ENCODE measurements around the gene MAPK1.
"Not testable (repeated sequence)": the region's sequence is repeated elsewhere in the genome, so short reads cannot be mapped to it uniquely, and the experiment has no call there.

Gene MAPK1

DNA sequence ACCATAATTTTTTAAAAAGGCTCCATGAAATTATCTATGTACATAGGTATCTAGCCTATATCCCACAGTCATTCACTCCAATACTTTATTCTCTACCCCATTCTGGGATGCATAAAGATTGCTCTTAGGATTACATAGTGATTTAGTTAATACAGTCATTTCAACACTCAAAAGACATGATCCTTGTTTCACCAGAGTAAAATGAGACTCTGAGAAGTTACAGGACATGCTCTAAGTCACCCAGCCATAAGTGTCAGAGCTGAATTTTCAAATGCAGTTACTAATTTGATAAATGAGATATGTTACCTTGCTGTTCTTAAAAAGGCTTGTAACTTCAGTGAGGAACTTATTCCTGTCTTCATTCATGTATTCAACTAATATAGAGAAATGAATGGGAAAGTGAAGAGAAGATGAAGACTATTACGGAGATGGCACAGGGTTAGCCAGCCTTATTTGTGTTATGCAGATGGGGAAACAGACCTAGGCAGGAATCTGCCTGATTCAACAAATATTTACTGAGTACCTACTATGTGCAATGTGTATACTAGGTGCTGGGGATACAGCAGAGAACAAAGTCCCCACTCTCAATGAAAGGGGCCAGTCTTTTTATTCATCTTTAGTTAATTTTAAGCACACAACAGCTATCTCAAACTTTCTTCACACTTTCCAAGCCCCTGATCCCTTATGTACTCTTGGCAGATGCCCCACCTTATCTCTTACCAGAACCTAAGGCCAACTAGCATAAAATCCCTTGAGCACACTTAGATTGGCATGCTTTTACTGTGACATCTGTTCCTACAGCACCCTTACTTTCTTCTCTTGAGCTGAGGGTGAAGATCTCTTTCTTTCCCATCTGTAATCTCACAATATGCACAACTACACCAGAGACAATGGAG is 21.6 kb downstream of the MAPK1 start:
- DNase-seq: no peak

GRCh38 chr22:21842946-21843345 is 24.5 kb downstream of the MAPK1 start:
- no peak for DNase-seq

- no peak for DNase-seq
These were observed 26.0 kb downstream of the MAPK1 start for GRCh38 chr22:21841422-21841821.

- no peak for DNase-seq
These were observed 27.1 kb downstream of the MAPK1 start for GRCh38 chr22:21840236-21840823.

- no peak for DNase-seq
These were observed 27.7 kb downstream of the MAPK1 start for GRCh38 chr22:21839765-21840140.

- not testable (repeated sequence) for DNase-seq
These were observed 28.2 kb downstream of the MAPK1 start for GRCh38 chr22:21839104-21839764.

DNA sequence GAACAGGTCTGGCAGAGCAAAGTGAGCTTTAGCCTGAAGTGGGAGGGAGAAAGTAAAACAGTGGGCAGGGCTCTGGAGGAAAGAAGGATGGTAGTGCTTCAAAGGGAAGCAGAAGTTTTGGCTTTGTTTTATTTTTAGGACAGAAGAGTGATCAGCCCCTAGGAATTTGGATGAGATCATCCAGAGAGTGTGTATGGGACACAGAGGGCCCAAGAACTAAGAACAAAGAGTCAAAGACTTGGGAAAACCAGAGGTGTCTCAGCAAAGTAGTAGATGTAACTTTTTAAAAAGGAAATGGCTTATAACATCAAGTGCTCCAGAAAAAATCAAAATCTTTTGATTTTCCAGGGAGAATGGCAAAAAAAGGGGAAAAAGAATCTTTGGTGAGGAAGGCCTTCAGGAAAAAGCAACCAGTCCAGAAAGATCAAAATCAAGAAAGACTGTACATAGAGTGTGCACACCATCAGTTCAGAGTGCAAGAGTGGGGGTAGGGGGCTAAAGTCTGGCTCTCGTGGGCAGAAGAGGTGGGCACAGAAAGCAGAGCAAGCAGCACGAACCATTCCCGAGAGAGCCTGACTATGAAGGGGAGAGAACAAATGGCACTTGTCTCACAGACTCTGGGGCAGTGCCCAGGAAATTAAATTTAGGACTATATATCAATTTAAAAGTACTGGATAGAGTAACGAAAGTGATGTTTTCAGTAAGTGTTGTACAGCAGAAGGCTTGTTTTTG is 30.0 kb downstream of the MAPK1 start:
- peak; percentile 89 for DNase-seq

DNA sequence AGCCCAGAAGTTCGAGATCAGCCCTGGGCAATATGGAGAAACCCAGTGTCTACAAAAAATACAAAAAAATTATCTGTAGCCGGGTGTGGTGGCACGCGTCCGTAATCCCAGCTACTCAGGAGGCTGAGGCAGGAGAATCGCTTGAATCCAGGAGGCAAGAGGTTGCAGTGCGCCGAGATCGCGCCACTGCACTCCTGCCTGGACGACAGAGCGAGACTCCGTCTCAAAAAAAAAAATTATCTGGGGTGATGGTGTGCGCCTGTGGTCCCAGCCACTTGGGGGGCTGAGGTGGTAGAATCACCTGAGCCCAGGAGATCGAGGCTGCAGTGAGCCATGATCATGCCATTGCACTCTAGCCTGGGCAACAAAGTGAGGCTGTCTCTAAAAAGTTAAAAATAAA is 31.0 kb downstream of the MAPK1 start:
- not testable (repeated sequence) for DNase-seq

DNA sequence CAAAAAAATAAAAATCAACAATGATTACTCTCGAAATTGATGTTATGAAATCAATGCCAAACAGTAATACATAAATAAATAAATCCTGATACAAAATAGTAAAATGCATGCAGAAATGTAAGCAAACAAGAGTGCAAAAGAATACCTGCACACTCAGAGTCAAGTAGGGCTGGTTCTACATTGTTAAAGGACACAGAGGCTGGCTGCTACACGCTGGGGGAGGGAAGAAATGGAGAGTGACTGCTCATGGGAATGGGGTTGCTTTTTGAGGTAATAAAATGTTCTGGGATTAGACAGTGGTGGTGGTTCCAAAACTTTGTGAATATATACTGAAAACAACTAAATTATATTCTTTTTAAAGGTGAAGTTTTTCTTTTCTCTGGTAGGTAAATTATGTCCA is 32.1 kb downstream of the MAPK1 start:
- DNase-seq: no peak

DNA sequence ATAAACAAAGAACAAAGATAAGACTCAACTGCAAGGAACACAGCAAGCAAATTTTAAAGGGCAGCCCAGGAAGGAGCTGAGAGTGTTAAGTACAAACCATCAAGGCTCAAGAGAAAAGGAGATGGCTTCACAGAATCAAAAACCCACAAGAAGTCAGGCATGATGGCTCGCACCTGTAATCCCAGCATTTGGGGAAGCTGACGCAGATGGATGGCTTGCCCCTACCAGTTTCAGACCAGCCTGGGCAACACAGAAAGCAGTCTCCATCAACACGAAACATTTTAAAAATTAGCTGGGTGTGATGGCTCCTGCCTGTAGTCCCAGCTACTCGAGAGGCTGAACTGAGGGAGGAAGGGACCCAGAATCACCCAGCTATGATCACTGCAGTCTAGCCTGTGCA is 32.6 kb downstream of the MAPK1 start:
- DNase-seq: no peak

DNA sequence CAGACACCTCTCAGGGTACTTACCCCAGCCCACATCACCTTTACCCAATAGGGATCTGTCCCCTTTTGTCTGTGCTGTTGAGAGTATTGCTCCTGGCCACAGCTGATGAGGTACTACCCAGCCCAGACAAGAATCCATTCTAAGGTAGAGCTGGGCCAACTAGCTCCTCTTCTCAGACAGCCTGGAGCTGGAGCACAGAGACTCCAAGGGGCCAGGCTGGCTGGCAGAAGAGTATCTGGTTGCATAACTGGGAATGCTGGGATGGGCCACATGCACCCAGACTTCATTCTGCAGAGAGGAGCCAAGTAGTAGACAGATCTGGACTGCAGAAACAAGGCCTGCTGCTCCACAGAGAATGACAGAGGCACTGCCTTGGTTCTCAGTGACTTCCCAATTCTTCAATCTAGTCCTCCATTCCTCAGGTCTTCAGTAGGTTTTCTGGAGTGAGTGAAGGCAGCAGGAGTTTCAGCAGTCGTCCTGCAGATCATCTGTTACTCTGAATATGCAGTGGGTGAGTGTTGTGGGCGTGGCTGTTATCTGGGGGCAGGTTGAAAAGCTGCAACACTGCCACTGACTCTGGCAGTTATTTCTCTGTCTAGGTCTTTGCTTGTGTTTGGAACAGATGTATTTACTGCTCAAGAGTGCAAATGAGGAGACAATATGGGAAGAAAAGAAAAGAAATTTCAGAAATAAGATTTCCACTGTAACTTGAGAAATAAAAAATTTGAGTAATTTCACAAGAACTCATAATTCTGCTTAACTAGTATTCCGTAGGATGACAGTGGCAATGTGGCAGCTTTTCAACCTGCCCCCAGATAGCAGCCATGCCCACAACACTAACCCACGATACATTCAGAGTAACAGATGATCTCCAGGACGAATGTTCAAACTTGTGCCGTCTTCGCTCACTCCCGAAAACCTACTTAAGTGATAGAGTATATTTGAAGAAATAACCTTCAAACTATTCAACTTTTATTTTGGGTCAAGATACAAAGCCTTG is 34.9 kb downstream of the MAPK1 start:
- no peak for DNase-seq

- no peak for DNase-seq
These were observed 37.9 kb downstream of the MAPK1 start for GRCh38 chr22:21829523-21829922.

DNA sequence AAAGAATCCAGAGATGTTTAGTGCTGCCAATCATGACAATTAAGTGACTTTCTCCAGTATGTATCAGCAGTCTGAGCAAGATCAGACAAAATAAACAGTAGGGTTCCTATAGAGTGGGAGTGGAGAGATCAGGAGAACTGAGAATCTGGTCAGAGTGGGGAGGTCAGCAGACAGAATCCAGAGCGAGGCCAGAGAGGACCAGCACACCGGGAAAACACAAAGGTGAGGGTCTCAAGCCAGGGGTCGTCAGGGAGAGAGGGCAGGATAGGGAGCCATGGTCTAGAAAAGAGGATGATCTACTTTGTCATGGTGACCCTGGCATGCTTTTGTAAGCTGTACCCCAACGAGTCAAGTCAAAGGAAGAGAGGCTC is 39.2 kb downstream of the MAPK1 start:
- no peak for DNase-seq

DNA sequence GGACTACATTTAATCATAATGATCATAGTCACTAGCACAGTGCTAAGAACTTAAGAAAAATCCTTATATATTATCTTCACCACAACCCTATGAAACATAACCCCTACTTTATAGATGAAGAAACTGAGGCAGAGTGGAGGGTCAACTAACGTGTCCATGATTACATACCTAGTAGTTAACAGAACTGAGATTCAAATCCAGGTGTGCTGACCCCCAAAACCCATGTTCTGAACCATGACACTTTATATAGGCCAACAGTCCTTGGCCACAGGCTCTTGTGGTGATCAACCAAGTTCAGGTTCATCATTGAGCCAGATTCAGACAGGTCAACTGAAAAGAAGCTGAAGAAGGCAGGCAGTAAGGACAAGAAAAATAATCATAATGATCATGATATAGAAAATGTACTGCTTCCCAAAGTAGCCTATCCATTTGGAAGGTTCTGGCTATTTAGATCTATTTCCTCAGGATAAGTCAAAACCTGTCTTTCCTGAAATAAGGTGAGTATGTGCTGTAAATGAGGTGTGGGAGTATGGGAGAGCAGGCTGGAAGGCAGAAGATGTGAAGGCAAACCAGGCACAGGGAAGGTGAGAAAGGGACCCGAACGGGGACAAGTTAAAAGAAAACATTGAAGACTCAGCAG is 39.7 kb downstream of the MAPK1 start:
- DNase-seq: no peak

- DNase-seq: no peak
These were observed 41.2 kb downstream of the MAPK1 start for GRCh38 chr22:21826204-21826603.

DNA sequence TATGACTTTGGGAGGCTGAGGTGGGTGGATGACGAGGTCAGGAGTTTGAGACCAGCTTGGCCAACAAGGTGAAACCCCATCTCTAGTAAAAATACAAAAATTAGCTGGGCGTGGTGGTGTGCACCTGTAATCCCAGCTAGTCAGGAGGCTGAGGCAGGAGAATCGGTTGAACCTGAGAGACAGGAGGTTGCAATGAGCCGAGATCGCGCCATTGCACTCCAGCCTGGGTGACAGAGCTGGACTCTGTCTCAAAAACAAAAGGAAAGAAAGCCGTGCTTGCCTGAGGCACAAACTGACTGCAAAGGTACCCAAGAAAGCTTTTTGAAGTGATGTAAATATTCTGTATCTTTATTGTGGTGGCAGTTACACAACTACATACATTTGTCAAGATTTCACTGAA is 42.5 kb downstream of the MAPK1 start:
- DNase-seq: not testable (repeated sequence)

GRCh38 chr22:21824445-21824912 is 43.0 kb downstream of the MAPK1 start:
- DNase-seq: no peak

GRCh38 chr22:21823740-21824444 is 43.6 kb downstream of the MAPK1 start:
- DNase-seq: no peak

GRCh38 chr22:21819183-21819770 is 48.2 kb downstream of the MAPK1 start:
- no peak for DNase-seq

- no peak for DNase-seq
These were observed 48.8 kb downstream of the MAPK1 start for GRCh38 chr22:21818487-21819182.

All from fibroblast of skin of right quadriceps (primary cell).